DND-41 (cell line): ENCODE measurements around the gene SCD.

ENCODE experiments used
- ATAC-seq: fragments of 200-7000 bp; cut with Tn5 transposase; 3 replicates; pipeline ENCODE4 v1.9.1; 2021; ENCODE audit warnings: low read depth; ENCODE audit not compliant: insufficient read depth
- DNase-seq: peaks from one replicate; pipeline ENCODE4 v3.0.0-alpha.2; 2020
- H2AFZ ChIP-seq: 2 replicates; pipeline ENCODE4 v1.6.0; 2012; ENCODE audit warnings: low read depth, low read length
- H3K27ac ChIP-seq: 2 replicates; pipeline ENCODE4 v1.5.1; 2012; ENCODE audit warnings: low read length, inconsistent platforms
- H3K27me3 ChIP-seq: fragments of 200-600 bp; sonication (generic); 2 replicates; pipeline ENCODE4 v1.6.0; 2012; ENCODE audit warnings: low read length, mild to moderate bottlenecking, inconsistent platforms; ENCODE audit not compliant: insufficient read depth, poor library complexity
- H3K36me3 ChIP-seq: 2 replicates; pipeline ENCODE4 v1.5.1; 2012; ENCODE audit warnings: low read length, inconsistent platforms; ENCODE audit not compliant: insufficient read depth
- H3K4me1 ChIP-seq: 2 replicates; pipeline ENCODE4 v1.5.1; 2012; ENCODE audit warnings: mild to moderate bottlenecking, low read length; ENCODE audit not compliant: insufficient read depth
- H3K4me2 ChIP-seq: 2 replicates; pipeline ENCODE4 v1.6.0; 2012; ENCODE audit warnings: mild to moderate bottlenecking, moderate library complexity, low read length, inconsistent platforms; ENCODE audit not compliant: insufficient read depth
- H3K4me3 ChIP-seq, 2 experiments: fragments of 200-600 bp in 1 of 2; shearing (Covaris generic) in 1 of 2; 2 replicates each; pipeline ENCODE4 v1.5.1; 2012 to 2016; ENCODE audit warnings: inconsistent platforms in 2 of 2, low read length in 2 of 2, mild to moderate bottlenecking in 2 of 2, low read depth in 1 of 2, moderate library complexity in 1 of 2
- H3K79me2 ChIP-seq: 2 replicates; pipeline ENCODE4 v1.6.0; 2012; ENCODE audit warnings: low read length, inconsistent platforms; ENCODE audit not compliant: insufficient read depth
- H3K9ac ChIP-seq: 2 replicates; pipeline ENCODE4 v1.6.0; 2012; ENCODE audit warnings: low read depth, mild to moderate bottlenecking, inconsistent platforms, low read length, moderate library complexity
- H3K9me3 ChIP-seq: 2 replicates; pipeline ENCODE4 v1.5.1; 2012; ENCODE audit warnings: low read length, moderate library complexity, mild to moderate bottlenecking, inconsistent platforms; ENCODE audit not compliant: insufficient read depth, severe bottlenecking
- H4K20me1 ChIP-seq: 2 replicates; pipeline ENCODE4 v1.6.0; 2012; ENCODE audit warnings: low read length; ENCODE audit not compliant: insufficient read depth
- CTCF ChIP-seq: IDR thresholded peaks from 2 replicates; pipeline ENCODE4 v1.5.1; 2012; ENCODE audit warnings: borderline replicate concordance, low read length, moderate library complexity, mild to moderate bottlenecking; ENCODE audit not compliant: poor library complexity, severe bottlenecking; ENCODE audit errors: extremely low read depth
- EZH2 ChIP-seq: IDR thresholded peaks from 3 replicates; pipeline ENCODE4 v1.6.1; 2012; ENCODE audit warnings: borderline replicate concordance, low read depth, mild to moderate bottlenecking, moderate library complexity, low read length, inconsistent platforms; ENCODE audit not compliant: severe bottlenecking

The SCD gene

GRCh38 chr10:100344241-100344788 lies 2.7 kb upstream of the SCD start:
- Histone ChIP-seq H3K27ac (no peak overlapping the region), H2AFZ (no peak overlapping the region), H3K4me2 (no peak overlapping the region), H3K27me3 (no peaks in the 10 kb centered on the region), H3K4me1 (peaks cover 26% of the 10 kb centered on the region), H4K20me1 (peaks cover 17% of the 10 kb centered on the region), H3K79me2 (peaks cover 36% of the 10 kb centered on the region), H3K4me3 (no peak overlapping the region), H3K9ac (no peak overlapping the region), H3K9me3 (no peaks in the 10 kb centered on the region), H3K36me3 (peaks cover 22% of the 10 kb centered on the region)
- ATAC-seq (no peak), DNase-seq (no peak)
- no peak for TF ChIP-seq CTCF
- TF ChIP-seq EZH2, result no peak

GRCh38 chr10:100345570-100346330 lies 1.3 kb upstream of the SCD start:
- H3K9me3 ChIP-seq, result no peaks in the 10 kb centered on the region
- H3K4me3 ChIP-seq, result peak overlapping the region; percentile 40 to 73; a peak in 3 of 4 replicates
- H3K27ac ChIP-seq, result peak overlapping the region; percentile 77
- peaks cover 36% of the 10 kb centered on the region for H3K36me3 ChIP-seq
- peaks cover 40% of the 10 kb centered on the region for H3K4me1 ChIP-seq
- DNase-seq (no peak), ATAC-seq (no peak)
- peak overlapping the region; percentile 93 for H3K9ac ChIP-seq
- TF ChIP-seq CTCF (no peak), EZH2 (no peak)
- H3K27me3 ChIP-seq, result no peaks in the 10 kb centered on the region
- peaks cover 50% of the 10 kb centered on the region for H3K79me2 ChIP-seq
- H4K20me1 ChIP-seq, result peaks cover 31% of the 10 kb centered on the region
- peak overlapping the region; percentile 75 for H2AFZ ChIP-seq
- peak overlapping the region; percentile 91 for H3K4me2 ChIP-seq

GRCh38 chr10:100346351-100346764 lies 675 bp upstream of the SCD start:
- ATAC-seq (peak; percentile 66), DNase-seq (peak; percentile 81)
- Histone ChIP-seq H3K36me3 (peaks cover 42% of the 10 kb centered on the region), H2AFZ (peak overlapping the region; percentile 75), H3K9me3 (no peaks in the 10 kb centered on the region), H3K4me3 (peak overlapping the region; percentile 40 to 73; a peak in 3 of 4 replicates), H4K20me1 (peaks cover 37% of the 10 kb centered on the region), H3K79me2 (peaks cover 56% of the 10 kb centered on the region), H3K27ac (peak overlapping the region; percentile 77), H3K4me1 (peaks cover 46% of the 10 kb centered on the region), H3K27me3 (no peaks in the 10 kb centered on the region), H3K4me2 (peak overlapping the region; percentile 91), H3K9ac (peak overlapping the region; percentile 93)
- TF ChIP-seq CTCF (no peak), EZH2 (no peak)
